GM21360 (cell line): ENCODE data around the gene TEK.

Experiments
- ATAC-seq: cut with Tn5 transposase; IDR thresholded peaks from one replicate; pipeline ENCODE4 v1.9.1; 2021; ENCODE audit warnings: mild to moderate bottlenecking, moderate library complexity; ENCODE audit not compliant: unreplicated experiment

TEK gene

DNA sequence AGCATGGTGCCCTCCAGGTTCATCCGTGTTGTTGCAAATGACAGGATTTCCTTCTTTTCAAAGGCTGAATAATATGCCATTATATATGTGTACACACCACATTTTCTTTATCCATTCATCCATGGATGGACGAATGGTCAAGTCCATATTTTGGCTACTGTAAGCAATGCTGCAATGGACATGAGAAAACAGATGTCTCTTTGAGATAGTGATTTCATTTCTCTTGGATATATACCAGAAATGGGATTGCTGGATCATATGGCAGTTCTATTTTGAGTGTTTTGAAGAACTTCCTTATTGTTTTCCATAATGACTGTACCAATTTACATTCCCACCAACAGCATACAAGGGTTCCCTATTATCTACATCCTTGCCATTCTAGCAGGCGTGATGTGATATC lies 67.9 kb downstream of the TEK start:
- no peak for ATAC-seq

DNA sequence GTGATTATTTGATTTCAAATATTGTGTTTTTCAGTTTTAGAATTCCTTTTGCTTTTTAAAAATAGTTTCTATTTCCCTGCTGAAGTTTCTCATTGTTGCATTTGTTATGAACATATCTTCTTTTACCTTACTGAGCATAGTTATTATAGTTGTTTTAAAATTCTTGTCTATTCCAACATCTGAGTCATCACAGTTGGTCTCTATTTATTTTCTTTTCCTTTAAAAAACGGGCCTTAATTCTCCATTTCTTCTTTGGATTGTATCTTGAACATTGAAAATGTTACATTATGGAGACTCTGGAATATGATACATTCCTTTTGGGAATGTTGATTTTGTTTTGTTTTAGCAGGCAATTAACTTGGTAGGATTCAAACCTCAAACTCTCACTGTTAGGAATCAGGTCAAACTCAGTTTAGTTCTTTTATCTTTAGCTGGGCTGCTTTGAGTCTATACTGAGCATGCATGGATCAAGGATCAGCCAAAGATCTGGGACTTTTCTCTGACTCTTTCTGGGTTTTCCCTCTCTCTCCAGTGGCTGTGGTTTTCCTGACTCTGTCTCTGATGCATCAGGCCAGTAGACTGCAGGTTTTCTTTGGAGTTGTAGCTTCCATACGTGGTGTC lies 70.3 kb downstream of the TEK start:
- ATAC-seq, result no peak

DNA sequence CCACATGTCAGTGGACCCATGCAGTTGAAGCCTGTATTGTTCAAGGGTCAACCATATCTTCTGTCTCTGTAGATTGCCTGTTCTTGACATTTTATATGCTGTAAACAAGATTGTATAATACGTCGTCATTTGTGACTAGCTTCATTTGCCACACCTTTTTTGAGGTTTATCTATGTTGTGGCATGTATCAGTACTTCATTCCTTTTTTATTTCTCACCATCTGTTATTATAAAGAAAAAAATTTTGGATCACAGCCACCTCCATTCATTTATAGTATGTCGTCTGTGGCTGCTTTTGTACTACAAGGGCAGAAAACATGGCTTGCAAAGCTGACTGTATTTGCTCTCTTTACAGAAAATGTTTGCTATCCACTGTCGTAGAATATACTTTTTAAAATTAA lies 72.4 kb downstream of the TEK start:
- no peak for ATAC-seq

DNA sequence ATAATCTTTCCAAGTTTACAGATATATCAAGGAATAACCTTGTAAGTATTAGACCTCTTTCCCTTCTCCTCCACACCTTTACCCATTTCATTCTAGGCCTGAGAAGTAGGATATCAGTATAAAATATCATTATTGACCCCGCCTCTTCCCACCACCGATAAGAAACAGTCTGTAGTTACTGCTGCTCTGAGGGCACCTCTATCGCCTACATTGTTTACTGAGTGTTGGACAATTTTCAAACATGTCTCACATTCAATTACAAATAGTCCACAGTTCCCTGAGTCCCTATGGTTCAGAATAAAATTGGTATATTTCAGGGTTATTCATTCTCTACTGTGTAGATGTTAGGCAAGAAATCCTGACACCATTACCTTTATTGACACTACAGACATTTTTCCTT lies 73.4 kb downstream of the TEK start:
- ATAC-seq, result no peak

DNA sequence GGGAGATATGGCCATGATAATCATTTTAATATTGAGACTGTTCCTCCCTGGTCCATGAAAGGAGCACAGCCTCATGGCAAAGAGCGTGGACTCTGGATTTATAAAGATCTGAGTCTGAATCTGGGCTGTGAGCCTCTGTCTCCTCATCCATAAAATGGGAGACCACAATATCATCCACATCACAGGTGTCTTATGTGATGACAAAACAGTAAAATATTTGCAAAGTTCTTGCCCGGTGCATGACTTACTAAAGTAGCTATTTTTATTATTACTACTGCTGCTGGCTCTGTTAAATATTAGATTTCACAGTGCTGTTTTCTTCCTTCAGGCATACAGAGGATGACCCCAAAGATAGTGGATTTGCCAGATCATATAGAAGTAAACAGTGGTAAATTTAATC lies 74.1 kb downstream of the TEK start:
- ATAC-seq, result no peak

DNA sequence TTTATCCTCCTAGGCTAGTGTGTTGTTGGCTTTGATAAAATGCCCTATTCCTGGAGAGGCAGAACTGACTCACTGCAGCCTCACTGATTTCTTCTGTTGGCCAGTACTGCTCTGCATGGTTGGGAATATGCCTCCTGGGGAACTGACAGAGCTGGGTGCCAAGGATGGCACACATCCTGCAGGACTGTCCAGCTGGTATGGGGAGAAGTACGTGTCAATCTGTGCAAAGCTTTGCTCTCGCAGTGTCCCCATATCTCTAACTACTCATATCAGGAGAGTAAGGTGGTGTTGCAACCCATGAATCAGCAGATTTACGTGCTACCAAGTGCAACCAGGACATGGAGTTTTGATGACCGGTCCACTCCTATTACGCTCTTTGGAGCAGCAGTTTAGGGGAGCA lies 74.7 kb downstream of the TEK start:
- ATAC-seq, result no peak

DNA sequence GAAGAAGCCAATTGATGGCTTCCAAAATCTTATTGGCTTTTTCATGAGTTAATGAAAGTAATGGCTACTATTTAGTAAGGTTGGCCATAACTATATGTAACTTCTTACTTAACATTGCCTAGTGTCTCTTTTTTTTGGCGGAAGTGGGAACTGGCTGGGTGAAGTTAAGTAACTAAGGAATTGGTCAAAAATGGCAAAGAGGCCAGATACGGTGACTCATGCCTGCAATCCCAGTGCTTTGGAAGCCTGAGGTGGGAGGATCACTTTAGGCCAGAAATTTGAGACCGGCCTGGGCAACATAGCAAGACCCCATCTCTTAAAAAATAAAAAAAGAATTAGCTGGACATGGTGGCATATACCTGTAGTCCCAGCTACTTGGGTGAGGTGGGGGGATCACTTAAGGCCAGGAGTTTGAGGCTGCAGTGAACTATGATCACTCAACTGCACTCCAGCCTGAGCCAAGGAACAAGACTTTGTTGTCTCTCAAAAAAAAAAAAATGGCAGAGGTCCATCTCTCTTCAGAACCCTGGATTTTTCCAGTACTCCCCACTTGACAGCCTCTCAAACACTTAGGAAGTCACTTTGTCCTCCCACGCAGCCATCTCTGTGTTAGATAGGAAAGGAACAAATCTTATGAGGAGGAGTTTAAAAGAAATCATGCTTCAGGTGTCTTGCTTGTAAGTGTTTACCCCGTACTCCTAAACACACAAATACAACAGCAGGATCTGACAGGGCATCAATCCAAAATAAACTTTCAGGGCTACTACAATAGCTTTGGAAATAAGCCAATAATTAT lies 75.7 kb downstream of the TEK start:
- no peak for ATAC-seq

DNA sequence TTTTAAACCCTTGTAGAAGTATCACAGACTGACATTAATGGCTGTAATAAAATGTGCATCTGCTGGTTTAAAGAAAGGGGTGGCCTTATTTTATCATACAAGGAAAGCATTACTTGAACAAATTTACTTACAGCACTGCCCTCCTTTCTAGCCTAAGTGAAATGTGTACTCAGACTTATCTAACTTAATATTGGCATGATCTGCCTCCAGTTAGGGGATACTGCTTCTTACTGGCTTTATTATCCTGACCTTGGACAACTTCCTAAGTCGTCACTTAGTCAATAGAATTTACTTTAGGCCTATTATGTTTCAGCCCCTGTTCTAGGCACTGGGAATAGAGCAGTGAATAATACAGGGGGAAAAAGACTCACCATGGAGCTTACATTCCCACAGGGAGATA lies 79.4 kb downstream of the TEK start:
- ATAC-seq, result no peak

DNA sequence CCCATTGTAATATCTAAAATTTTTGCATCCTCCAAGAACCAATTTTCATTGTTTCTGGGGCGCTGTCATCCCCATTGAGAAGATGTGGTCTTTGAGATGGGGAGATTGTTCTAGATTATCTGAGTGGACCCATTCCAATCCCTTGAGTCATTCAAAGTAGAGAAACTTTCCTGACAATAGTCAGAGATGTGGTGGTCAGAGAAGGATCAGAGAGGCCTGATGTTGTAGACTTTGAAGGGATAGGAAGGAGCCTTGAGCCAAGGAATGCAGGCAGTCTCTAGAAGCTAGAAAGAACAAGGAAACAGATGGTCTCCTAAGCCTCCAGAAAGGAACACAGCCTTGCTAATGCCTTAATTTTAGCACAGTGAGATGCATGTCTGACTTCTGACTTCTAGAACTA lies 80.4 kb downstream of the TEK start:
- no peak for ATAC-seq

DNA sequence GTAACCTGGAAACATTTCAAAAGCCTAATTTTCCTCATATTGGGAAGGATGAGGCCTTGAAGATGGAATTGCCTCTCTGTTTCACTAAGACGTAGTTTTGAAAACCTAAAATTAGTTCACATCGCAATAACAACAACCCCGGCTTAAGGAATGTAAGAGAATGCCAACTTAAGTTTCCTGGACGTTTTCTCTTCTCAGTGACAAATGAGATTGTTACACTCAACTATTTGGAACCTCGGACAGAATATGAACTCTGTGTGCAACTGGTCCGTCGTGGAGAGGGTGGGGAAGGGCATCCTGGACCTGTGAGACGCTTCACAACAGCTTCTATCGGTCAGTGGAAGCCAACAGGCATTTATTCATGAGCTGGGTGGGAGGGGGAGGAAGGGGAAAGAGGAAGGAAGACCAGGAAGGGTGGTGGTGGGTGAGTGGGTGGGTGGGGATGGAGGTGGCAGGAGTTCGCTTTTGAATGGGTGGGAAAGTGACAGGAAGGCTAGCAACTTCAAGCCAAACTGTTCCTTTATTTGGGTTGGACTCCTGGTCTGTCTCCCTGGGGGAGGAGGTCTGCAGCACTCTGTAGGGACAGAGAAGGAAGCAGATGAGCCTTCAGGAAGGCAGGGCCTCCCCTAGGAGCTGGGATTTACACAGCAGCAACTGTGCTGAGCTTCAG lies 83.4 kb downstream of the TEK start:
- no peak for ATAC-seq

DNA sequence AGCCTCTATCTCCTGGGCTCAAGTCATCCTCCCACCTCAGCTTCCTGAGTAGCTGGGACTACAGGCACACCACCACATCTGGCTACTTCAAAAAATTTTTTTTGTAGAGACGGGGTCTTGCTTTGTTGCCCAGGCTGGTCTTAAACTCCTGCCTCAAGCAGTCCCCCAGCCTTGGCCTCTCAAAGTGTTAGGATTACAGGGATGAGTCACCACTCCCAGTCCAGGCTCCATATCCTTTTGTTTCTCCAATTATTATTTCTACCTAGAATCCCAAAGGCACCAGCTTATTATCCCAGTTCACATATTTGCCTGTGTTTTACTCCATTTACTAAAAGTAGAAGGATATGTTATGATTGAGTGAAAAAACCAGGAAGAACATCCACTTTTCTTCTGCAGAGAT lies 84.9 kb downstream of the TEK start:
- ATAC-seq, result no peak

DNA sequence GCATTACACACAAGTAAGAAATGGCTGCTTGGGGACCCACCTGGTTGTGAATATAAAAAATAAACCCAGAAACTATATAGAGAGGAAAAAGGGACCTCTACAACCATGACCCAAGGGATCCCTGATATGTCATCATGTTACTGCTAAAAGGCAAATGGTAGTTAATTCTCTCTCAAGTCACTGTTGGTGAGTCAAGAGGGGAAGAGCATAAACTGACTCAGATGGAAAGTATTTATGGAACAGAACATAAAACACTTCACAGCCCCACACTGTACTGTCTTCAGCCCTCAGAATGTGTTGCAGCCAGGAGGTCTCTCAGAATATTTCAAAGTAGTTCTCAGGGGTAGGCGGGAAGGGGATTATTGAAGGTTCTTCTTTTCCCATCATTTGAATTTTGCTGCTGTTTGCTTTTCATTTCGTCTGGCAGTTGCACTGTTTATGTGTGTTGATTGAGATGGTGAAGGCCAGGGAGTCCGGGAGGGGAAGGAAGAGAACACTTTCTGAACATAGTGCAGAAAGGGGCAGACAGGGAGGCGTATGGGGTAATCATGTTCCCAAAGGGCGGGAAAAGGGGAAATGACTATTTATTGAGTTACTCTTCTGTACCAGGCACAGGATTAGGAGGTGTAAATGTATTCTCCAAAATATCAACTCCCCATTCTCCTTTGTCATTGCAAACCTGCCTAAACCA lies 85.5 kb downstream of the TEK start:
- ATAC-seq, result peak; percentile 63

DNA sequence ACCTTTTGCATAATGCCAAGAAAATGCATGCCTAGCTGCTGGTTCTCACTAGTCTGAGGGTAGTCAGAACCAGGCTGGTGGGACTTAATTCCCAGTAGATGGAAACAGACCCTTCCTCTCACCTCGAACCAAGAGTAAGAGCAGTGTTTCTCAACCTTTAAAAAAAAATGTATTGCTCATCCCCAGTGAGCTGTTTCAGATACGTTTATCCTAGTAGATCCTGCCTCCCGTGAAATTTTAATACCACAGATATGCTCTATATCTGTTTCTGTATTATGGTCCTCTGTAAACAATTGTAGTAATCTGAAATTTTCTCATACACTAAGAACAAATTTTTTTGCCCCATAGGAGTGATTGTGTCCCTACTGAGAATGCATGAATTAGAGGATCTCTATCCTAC lies 86.2 kb downstream of the TEK start:
- no peak for ATAC-seq

DNA sequence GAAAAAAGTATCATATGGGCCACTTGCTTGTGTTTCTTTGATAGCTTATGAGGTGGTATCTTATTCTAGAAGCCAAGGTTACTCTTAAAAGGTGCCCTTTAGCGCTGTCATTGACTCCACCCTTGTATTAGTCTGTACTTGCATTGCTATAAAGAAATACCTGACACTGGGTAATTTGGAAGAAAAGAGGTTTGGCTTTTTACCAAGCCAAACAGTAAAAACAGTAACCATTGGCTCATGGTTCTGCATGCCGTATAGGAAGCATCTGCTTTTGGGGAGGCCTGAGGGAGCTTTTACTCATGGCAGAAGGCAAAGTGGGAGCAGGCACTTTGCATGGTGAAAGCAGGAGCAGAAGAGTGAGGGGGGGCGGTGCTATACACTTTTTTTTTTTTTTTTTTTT lies 87.4 kb downstream of the TEK start:
- no peak for ATAC-seq

DNA sequence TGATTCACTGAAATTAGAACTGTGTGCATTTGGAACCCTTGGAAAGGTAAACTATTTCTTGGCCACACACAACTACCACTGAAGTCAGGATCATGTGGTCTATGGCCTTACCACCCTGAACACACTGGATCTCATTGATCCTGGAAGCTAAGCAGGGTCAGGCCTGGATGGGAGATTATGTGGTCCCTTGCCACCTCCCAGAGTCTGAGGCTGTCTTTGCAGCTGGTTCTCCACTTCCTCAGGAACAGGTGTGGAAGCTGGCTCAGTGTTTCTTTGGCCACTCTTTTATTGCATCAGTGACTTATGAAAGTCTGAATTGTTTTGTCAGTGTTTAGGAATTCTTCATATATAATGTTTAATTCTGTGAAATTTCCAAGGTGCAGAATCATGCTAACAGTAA lies 89.2 kb downstream of the TEK start:
- no peak for ATAC-seq

DNA sequence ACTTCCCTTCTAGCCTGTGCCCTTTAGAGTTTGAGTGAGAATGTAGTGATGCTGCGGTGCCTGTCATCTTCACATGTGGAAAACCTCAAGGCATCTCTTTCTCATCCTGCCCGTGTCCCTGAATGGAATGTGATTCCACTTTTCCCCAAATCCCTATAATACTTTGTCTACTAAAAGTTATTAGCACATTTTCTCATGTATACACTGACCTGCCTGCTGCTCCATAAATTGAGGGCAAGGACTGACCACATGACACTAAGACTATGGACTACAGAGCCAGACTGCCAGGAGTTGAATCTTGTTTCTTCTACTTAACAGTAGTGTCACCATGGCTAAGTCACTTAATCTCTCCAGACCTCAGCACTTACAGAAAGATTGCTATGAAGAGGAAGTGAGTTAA lies 93.0 kb downstream of the TEK start:
- ATAC-seq, result no peak

DNA sequence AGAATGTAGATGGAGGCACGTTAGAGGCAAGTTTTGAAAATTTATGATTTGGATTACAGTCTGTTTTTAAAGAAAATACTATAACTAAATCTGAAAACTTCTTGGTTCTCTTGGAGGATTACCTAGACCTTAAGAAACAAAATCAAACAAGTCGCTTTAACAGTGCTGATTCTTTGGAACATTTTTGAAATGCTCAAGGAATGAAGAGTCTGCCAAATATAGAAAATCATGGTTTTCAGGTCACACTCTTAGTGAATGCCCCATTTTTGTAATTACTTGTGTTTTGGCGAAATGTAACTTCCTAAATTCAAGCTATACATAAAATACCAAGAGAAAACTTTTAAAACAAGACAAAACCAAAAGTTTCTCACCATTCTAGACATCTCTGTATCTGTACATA lies 94.8 kb downstream of the TEK start:
- no peak for ATAC-seq

DNA sequence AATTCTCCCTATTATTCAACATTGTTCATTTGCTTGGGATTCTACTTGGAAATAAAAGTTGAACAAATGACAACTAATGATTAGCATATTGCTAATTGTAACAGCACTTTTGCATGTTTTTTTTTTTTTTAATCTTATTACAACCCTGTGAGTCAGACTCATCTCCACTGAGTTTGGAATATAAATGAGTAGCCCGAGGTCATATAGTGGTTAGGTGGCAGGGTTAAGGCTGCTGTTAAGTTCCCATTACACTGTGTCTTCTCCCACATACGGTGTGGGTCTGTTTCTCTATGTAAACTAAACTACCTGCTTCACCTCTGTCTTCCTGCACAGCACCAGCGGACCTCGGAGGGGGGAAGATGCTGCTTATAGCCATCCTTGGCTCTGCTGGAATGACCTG lies 95.6 kb downstream of the TEK start:
- ATAC-seq, result no peak

DNA sequence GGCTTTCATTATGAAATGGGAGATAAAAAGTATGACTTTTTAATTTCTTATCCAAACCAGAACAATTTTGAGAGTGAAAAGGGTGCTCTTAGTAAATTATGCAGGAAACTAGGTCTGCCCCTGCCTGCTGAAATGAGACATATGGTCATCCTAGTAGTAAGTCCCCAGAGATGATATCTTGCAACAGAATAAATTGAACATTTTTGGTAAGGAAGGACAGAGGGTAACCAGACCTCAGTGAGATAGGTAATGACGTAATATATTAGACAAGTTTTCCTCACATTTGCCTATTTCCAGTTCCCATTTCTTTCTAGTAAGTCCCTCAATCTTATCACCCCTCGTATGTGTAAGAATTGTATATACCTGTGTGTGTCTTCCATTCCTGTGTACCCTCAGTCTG lies 96.2 kb downstream of the TEK start:
- ATAC-seq, result no peak

DNA sequence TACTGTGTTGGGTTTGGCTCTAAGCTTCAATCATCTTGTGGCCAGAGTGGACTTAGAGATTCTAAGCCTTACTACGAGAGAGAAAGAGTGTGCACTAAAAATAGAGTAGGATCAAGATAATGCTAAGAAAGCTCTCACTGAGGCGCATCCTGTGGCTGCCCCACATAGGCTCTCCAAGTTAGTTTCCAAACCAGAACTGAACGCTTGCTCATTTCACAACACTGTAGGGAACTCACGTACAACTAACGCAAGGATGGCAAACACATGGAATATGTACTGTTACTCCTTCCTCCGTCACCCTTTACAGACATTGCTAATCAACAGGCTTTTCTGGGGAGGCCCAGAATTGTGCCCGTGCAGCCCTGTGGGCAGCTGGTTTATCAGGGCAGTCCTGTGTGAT lies 97.0 kb downstream of the TEK start:
- ATAC-seq, result no peak

DNA sequence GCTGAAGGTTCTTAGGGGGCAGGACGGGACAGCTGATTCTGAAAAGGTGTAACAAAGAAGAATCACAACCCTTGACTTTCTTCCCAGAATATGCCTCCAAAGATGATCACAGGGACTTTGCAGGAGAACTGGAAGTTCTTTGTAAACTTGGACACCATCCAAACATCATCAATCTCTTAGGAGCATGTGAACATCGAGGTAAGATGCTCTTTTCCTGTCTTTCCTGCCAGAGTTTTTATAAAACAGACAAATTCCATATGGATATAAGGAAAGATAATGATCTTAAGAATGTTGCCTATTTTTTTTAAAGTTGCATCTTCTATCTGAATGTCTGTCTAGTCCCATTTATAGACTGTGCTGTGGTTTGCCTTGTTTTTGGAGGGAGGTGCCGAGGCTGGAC lies 100.0 kb downstream of the TEK start:
- ATAC-seq, result no peak

DNA sequence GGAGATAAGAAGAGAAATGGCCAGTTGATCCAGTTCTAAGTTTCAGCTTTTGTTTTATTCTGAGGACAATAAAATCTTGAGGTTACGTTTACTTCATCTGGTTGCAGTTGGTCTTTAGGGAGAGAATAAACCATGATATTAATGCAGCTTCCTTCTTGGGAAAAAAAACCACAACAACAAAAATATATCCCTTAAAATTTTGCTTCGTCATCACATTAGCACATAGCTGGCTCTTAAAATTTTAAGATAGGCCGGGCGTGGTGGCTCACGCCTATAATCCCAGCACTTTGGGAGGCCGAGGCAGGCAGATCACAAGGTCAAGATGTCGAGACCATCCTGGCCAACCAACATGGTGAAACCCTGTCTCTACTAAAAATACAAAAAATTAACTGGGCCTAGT lies 101.6 kb downstream of the TEK start:
- ATAC-seq, result no peak
